ENCODE measurements around the gene ARL8B. TPM values are rescaled to one million over a fixed set of nuclear protein-coding genes. Genes with fewer than 3 reads are reported as not detected.

ARL8B gene
- total and polyA plus RNA-seq, 9 of the 15 experiments (the other 6 are each of a cell fraction or from before 2014, with no cell fraction given), result 28.5 to 99.4 (median 77.2) TPM

- peaks cover 61% of the 10 kb centered on the region for H3K36me3 ChIP-seq (ENCODE audit: control insufficient read depth, insufficient read depth, low read length)
- H3K9ac ChIP-seq (ENCODE audit: insufficient read depth in 1 of 2, low read depth in 2 of 2, low read length in 2 of 2), result peak overlapping the region in 1 of 2 experiments; percentile 32; a peak in 1 of 4 replicates
- TF ChIP-seq ID3 (CRISPR knock-in tag; IDR thresholded peaks at IDR 0.05) (no peak), ID3 (tag; IDR thresholded peaks at IDR 0.05) (0 out of 2 replicates have a peak, but pooled peaks have one; percentile 24), MGA (IDR thresholded peaks at IDR 0.05) (no peak), SNRNP70 (optimal IDR thresholded peaks at IDR 0.05; ENCODE audit: low read depth, low read length) (no peak), KDM5B (IDR thresholded peaks at IDR 0.05; ENCODE audit: insufficient replicate concordance, low read depth, low read length) (no peak), DMBX1 (CRISPR knock-in tag; IDR thresholded peaks at IDR 0.05; ENCODE audit: borderline replicate concordance) (0 out of 2 replicates have a peak, but pooled peaks have one; percentile 5)
Observed at GRCh38 chr3:5198313-5198677, 76.2 kb downstream of the ARL8B start.

More at GRCh38 chr3:5198313-5198677, 76.2 kb downstream of the ARL8B start:
- ChIA-PET POLR2A (interaction anchor here (0.6 to 4.3 kb wide), 5 partner anchors 12 to 67 kb away, joined by 3 to 33 read pairs (median 3); partner anchors contain the start of gene EDEM1), CTCF (ENCODE audit: low intra/inter-chr PET ratio) (no interaction called here)
- in situ Hi-C loops (cut with MboI), result no loop called here
- no peak for FAIRE-seq
- Histone ChIP-seq H3K27me3 (ENCODE audit: control insufficient read depth in 2 of 2, insufficient read depth in 2 of 2, low read length in 2 of 2) (no peaks in the 10 kb centered on the region), H3K9me3 (replicated peaks; ENCODE audit: control insufficient read depth, insufficient read depth, low read depth, low read length) (no peaks in the 10 kb centered on the region), H3K4me3 (no peak overlapping the region), H3K4me1 (replicated peaks in 1 of 2; ENCODE audit: control insufficient read depth in 2 of 2, insufficient read depth in 2 of 2, low read length in 2 of 2) (peaks cover 0 to 50% of the 10 kb centered on the region in 2 experiments; a peak in 4 of 5 replicates), H3K79me2 (ENCODE audit: control insufficient read depth, insufficient read depth, low read length) (peaks cover 15% of the 10 kb centered on the region; the same call in 2 of the 3 replicates), H3K9me1 (ENCODE audit: control insufficient read depth, insufficient read depth, low read length) (no peaks in the 10 kb centered on the region), H3K4me2 (ENCODE audit: insufficient read depth, low read length) (no peak overlapping the region), H2AFZ (ENCODE audit: low read depth, low read length) (no peak overlapping the region), H3K27ac (ENCODE audit: extremely low read depth, low read depth, low read length) (peak overlapping the region; percentile 50; the same call in 1 of the 3 replicates), H4K20me1 (replicated peaks; ENCODE audit: control insufficient read depth, insufficient read depth, low read length) (0 out of 2 replicates have a peak, but pooled peaks cover 4% of the 10 kb centered on the region)
- no peak for ATAC-seq
- no TSS peak for BruUV-seq (replicated peaks)
- intact Hi-C loops (cut with micrococcal nuclease), result no loop called here
- 75% methylated on average over 4 of the region's 4 CpGs for WGBS (ENCODE audit: insufficient coverage, low coverage, missing lambda C conversion rate)
- no peak for DNase-seq (ENCODE audit: extremely low read depth in 1 of 4, low spot score in 3 of 4)

All from K562 (cell line).